Neural progenitor cell (in vitro differentiated cells): Measurements from ENCODE around the gene ZNF385D. TPM values are rescaled to one million over a fixed set of nuclear protein-coding genes. Genes with fewer than 3 reads are reported as not detected.

Experiments
- DNase-seq: peaks from one replicate; pipeline ENCODE4 v3.0.0-alpha.2; 2016; ENCODE audit warnings: low spot score
- H2AFZ ChIP-seq: fragments of 200-600 bp; sonication (generic); replicated peaks from 2 replicates; pipeline ENCODE4 v1.6.1; 2016; ENCODE audit warnings: antibody characterized with exemption
- H3F3A ChIP-seq: fragments of 200-600 bp; sonication (generic); 2 replicates; pipeline ENCODE4 v1.6.1; 2016; ENCODE audit warnings: antibody characterized with exemption, low read depth
- H3K27ac ChIP-seq: fragments of 200-600 bp; sonication (generic); 2 replicates; pipeline ENCODE4 v1.5.1; 2016; ENCODE audit warnings: mild to moderate bottlenecking
- H3K27me3 ChIP-seq: fragments of 200-600 bp; sonication (generic); 2 replicates; pipeline ENCODE4 v1.6.1; 2016; ENCODE audit warnings: mild to moderate bottlenecking, moderate library complexity
- H3K36me3 ChIP-seq: fragments of 200-600 bp; sonication (generic); 2 replicates; pipeline ENCODE4 v1.5.1; 2016
- H3K4me1 ChIP-seq: fragments of 200-600 bp; sonication (generic); 2 replicates; pipeline ENCODE4 v1.6.1; 2016; ENCODE audit warnings: mixed run types
- H3K4me2 ChIP-seq: fragments of 200-600 bp; sonication (generic); 2 replicates; pipeline ENCODE4 v1.6.1; 2016
- H3K4me3 ChIP-seq: fragments of 200-600 bp; sonication (generic); 2 replicates; pipeline ENCODE4 v1.5.1; 2016
- H3K79me2 ChIP-seq: fragments of 200-600 bp; sonication (generic); 2 replicates; pipeline ENCODE4 v1.6.1; 2016; ENCODE audit warnings: low read depth
- H3K9ac ChIP-seq: fragments of 200-600 bp; sonication (generic); 2 replicates; pipeline ENCODE4 v1.6.1; 2016
- H3K9me3 ChIP-seq: fragments of 200-600 bp; sonication (generic); 2 replicates; pipeline ENCODE4 v1.5.1; 2016; ENCODE audit warnings: low read depth
- H4K20me1 ChIP-seq: fragments of 200-600 bp; sonication (generic); 2 replicates; pipeline ENCODE4 v1.6.1; 2016; ENCODE audit warnings: low read depth
- H3K27ac Mint-ChIP-seq: 3 replicates; pipeline ENCODE4 v1.8.0; 2021; ENCODE audit warnings: mixed read lengths
- H3K27me3 Mint-ChIP-seq: 2 replicates; pipeline ENCODE4 v1.8.0; 2022; ENCODE audit warnings: low read depth, mild to moderate bottlenecking, inconsistent platforms, moderate library complexity, mixed read lengths; ENCODE audit not compliant: insufficient read depth
- H3K36me3 Mint-ChIP-seq: 3 replicates; pipeline ENCODE4 v1.8.0; 2021; ENCODE audit warnings: mixed read lengths
- H3K4me1 Mint-ChIP-seq: 3 replicates; pipeline ENCODE4 v1.8.0; 2021; ENCODE audit warnings: mixed read lengths
- H3K4me3 Mint-ChIP-seq: 3 replicates; pipeline ENCODE4 v1.8.0; 2021; ENCODE audit warnings: mild to moderate bottlenecking, moderate library complexity, mixed read lengths
- H3K9me3 Mint-ChIP-seq: 3 replicates; pipeline ENCODE4 v1.8.0; 2020; ENCODE audit warnings: mixed read lengths
- EZH2 ChIP-seq: fragments of 200-600 bp; sonication (generic); IDR thresholded peaks from 2 replicates; pipeline ENCODE4 v1.6.1; 2017; ENCODE audit warnings: antibody characterized with exemption, mild to moderate bottlenecking, moderate library complexity
- EZH2phosphoT487 ChIP-seq: fragments of 200-600 bp; sonication (generic); IDR thresholded peaks from 2 replicates; pipeline ENCODE4 v1.6.1; 2017; ENCODE audit warnings: antibody characterized with exemption
- total RNA-seq: library from RNA; depleted of rRNA; stranded (reverse); fragments of >200 nt; gene quantifications from 2 replicates; pipeline ENCODE4 v1.2.3, GENCODE V29; 2015; ENCODE audit warnings: low replicate concordance
- TF ChIP-seq, protein P1 (sequence below): fragments of 200-600 bp; sonication (generic); IDR thresholded peaks from 2 replicates; pipeline ENCODE4 v1.5.1; 2017; ENCODE audit warnings: antibody characterized with exemption, mild to moderate bottlenecking

ZNF385D gene
- total RNA-seq, 1 donor from 2014 or later: 4.4 TPM

GRCh38 chr3:21665444-21666100 lies 85.4 kb downstream of the ZNF385D start:
- H3K4me3 Mint-ChIP-seq: no peak overlapping the region
- H3K27ac Mint-ChIP-seq: no peak overlapping the region
- Histone ChIP-seq H3K9me3 (no peaks in the 10 kb centered on the region), H2AFZ (peak overlapping the region; percentile 12), H3K4me2 (no peak overlapping the region), H3K4me3 (no peak overlapping the region), H3K36me3 (no peaks in the 10 kb centered on the region), H3K9ac (no peak overlapping the region), H4K20me1 (no peaks in the 10 kb centered on the region), H3F3A (no peaks in the 10 kb centered on the region), H3K4me1 (peaks cover 10% of the 10 kb centered on the region), H3K27ac (no peak overlapping the region), H3K27me3 (no peaks in the 10 kb centered on the region), H3K79me2 (no peaks in the 10 kb centered on the region)
- H3K4me1 Mint-ChIP-seq: peaks cover 13% of the 10 kb centered on the region
- peaks cover 2% of the 10 kb centered on the region for H3K27me3 Mint-ChIP-seq
- peak; percentile 15 for DNase-seq
- no peaks in the 10 kb centered on the region for H3K9me3 Mint-ChIP-seq
- TF ChIP-seq EZH2phosphoT487 (no peak), EZH2 (no peak)
- TF ChIP-seq, protein P1, sequence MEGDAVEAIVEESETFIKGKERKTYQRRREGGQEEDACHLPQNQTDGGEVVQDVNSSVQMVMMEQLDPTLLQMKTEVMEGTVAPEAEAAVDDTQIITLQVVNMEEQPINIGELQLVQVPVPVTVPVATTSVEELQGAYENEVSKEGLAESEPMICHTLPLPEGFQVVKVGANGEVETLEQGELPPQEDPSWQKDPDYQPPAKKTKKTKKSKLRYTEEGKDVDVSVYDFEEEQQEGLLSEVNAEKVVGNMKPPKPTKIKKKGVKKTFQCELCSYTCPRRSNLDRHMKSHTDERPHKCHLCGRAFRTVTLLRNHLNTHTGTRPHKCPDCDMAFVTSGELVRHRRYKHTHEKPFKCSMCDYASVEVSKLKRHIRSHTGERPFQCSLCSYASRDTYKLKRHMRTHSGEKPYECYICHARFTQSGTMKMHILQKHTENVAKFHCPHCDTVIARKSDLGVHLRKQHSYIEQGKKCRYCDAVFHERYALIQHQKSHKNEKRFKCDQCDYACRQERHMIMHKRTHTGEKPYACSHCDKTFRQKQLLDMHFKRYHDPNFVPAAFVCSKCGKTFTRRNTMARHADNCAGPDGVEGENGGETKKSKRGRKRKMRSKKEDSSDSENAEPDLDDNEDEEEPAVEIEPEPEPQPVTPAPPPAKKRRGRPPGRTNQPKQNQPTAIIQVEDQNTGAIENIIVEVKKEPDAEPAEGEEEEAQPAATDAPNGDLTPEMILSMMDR: no peak
- H3K36me3 Mint-ChIP-seq: no peaks in the 10 kb centered on the region

DNA sequence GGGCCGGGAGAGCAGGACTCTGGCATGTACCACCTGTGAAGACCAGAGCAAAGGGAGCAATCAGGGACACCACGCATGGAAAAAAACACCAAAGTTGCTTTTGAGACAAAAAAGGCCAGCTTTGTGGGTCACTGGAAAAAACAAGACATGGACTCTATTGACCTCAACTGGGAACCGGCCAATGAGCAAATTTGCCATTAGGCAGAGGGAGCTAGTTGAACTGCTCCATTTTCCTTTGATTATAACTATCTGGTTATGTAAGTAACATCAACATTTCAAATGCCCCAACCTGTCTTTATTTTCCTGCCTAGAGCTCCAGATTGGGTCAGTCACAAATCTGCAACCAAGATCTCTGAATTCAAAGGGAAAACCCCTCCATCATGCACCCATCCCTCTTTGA lies 86.0 kb downstream of the ZNF385D start:
- Histone ChIP-seq H3K4me3 (no peak overlapping the region), H3K4me2 (no peak overlapping the region), H3K9ac (no peak overlapping the region), H3K9me3 (no peaks in the 10 kb centered on the region), H4K20me1 (no peaks in the 10 kb centered on the region), H3K27ac (no peak overlapping the region), H3F3A (no peaks in the 10 kb centered on the region), H3K27me3 (no peaks in the 10 kb centered on the region), H2AFZ (no peak overlapping the region), H3K36me3 (no peaks in the 10 kb centered on the region), H3K79me2 (no peaks in the 10 kb centered on the region), H3K4me1 (peaks cover 10% of the 10 kb centered on the region)
- no peak overlapping the region for H3K4me3 Mint-ChIP-seq
- H3K4me1 Mint-ChIP-seq: peaks cover 13% of the 10 kb centered on the region
- H3K27ac Mint-ChIP-seq: no peak overlapping the region
- TF ChIP-seq EZH2phosphoT487 (no peak), EZH2 (no peak)
- TF ChIP-seq, protein P1: no peak
- H3K36me3 Mint-ChIP-seq: no peaks in the 10 kb centered on the region
- peaks cover 2% of the 10 kb centered on the region for H3K27me3 Mint-ChIP-seq
- DNase-seq: no peak
- H3K9me3 Mint-ChIP-seq: no peaks in the 10 kb centered on the region

GRCh38 chr3:21662403-21662802 lies 88.6 kb downstream of the ZNF385D start:
- no peaks in the 10 kb centered on the region for H3F3A ChIP-seq
- H3K27me3 Mint-ChIP-seq: peaks cover 2% of the 10 kb centered on the region

More at GRCh38 chr3:21662403-21662802, 88.6 kb downstream of the ZNF385D start:
- H3K4me3 ChIP-seq: no peak overlapping the region
- no peak overlapping the region for H3K27ac Mint-ChIP-seq
- DNase-seq: no peak
- no peaks in the 10 kb centered on the region for H4K20me1 ChIP-seq
- H3K79me2 ChIP-seq: no peaks in the 10 kb centered on the region
- no peak overlapping the region for H3K4me2 ChIP-seq
- peaks cover 10% of the 10 kb centered on the region for H3K4me1 ChIP-seq
- no peak overlapping the region for H3K4me3 Mint-ChIP-seq
- no peak overlapping the region for H3K27ac ChIP-seq
- H3K36me3 Mint-ChIP-seq: no peaks in the 10 kb centered on the region
- no peak for TF ChIP-seq EZH2
- TF ChIP-seq, protein P1: no peak
- H3K9me3 ChIP-seq: no peaks in the 10 kb centered on the region
- no peak overlapping the region for H3K9ac ChIP-seq
- H3K36me3 ChIP-seq: no peaks in the 10 kb centered on the region
- no peak overlapping the region for H2AFZ ChIP-seq
- H3K9me3 Mint-ChIP-seq: no peaks in the 10 kb centered on the region
- no peaks in the 10 kb centered on the region for H3K27me3 ChIP-seq
- H3K4me1 Mint-ChIP-seq: peaks cover 13% of the 10 kb centered on the region
